ENCODE results near the gene VSIG10L2. TPM values are rescaled to one million over a fixed set of nuclear protein-coding genes. Genes with fewer than 3 reads are reported as not detected.

VSIG10L2 gene
- total RNA-seq, 2 donors from 2014 or later = not detected

- H3K36me3 ChIP-seq = no peaks in the 10 kb centered on the region
- peak overlapping the region; percentile 16 to 56 for H3K27ac ChIP-seq
- TF ChIP-seq CTCF (IDR thresholded peaks at IDR 0.05) = no peak
- peak; percentile 86 for DNase-seq (ENCODE audit: low spot score)
- no peaks in the 10 kb centered on the region for H3K9me3 ChIP-seq
- H3K27me3 ChIP-seq = no peaks in the 10 kb centered on the region
- peaks cover 0 to 17% of the 10 kb centered on the region in 2 donors for H3K4me1 ChIP-seq
- H3K4me3 ChIP-seq = no peak overlapping the region
Measured at GRCh38 chr11:125950696-125951651, 5.1 kb downstream of the VSIG10L2 start.

- H3K36me3 ChIP-seq = no peaks in the 10 kb centered on the region
- no peaks in the 10 kb centered on the region for H3K27me3 ChIP-seq
- DNase-seq (ENCODE audit: low spot score) = no peak
- no peak overlapping the region for H3K4me3 ChIP-seq
- peaks cover 0 to 17% of the 10 kb centered on the region in 2 donors for H3K4me1 ChIP-seq
- no peaks in the 10 kb centered on the region for H3K9me3 ChIP-seq
- H3K27ac ChIP-seq = peak overlapping the region; percentile 29 to 49
- TF ChIP-seq CTCF (IDR thresholded peaks at IDR 0.05) = no peak
Measured at GRCh38 chr11:125951731-125952130, 5.9 kb downstream of the VSIG10L2 start.

DNA sequence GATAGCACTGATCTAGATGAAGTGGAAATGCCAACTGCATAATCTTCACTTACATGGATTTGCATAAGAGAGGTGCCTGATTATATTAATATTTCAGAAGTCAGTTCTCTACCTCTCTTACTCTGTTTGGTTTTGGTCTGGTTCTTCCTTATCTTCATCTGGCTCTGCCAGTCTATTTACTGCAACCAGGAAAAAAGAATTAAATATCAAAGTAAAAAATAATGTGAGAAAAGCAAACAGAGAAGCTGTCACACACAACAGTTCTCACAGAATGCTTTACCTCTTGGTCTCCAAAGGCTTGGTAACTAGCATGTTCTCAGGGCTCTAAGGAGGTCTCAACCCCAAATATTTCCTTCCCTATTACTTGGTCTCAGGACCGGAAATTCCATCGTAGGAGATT is 6.7 kb downstream of the VSIG10L2 start:
- Histone ChIP-seq H3K4me3 (no peak overlapping the region), H3K4me1 (peaks cover 0 to 17% of the 10 kb centered on the region in 2 donors), H3K27ac (peak overlapping the region in 1 of 2 donors; percentile 29), H3K9me3 (no peaks in the 10 kb centered on the region), H3K36me3 (no peaks in the 10 kb centered on the region), H3K27me3 (no peaks in the 10 kb centered on the region)
- no peak for DNase-seq (ENCODE audit: low spot score)
- no peak for TF ChIP-seq CTCF (IDR thresholded peaks at IDR 0.05)

DNA sequence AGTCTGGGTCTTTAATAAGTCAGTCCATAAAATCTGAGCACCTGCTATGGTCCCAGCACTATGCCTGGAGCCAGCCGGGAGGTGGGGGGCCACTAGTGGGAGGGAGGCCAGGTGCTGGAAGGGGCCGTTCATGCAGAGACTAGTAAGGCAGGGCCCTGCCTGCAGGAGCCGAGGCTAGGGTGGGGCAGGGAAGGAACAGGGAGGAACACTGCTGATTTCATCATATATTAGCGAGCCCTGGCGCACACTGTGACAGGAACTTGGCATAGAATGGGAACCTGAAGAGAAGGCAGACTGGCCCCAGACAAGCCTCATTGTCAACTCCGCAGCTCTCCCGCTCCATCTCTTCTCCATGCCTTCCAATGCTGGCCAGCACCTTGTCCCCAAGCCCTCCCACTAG is 7.1 kb downstream of the VSIG10L2 start:
- H3K4me3 ChIP-seq = no peak overlapping the region
- H3K27ac ChIP-seq = peak overlapping the region in 1 of 2 donors; percentile 36
- no peaks in the 10 kb centered on the region for H3K36me3 ChIP-seq
- peak; percentile 76 for DNase-seq (ENCODE audit: low spot score)
- H3K27me3 ChIP-seq = no peaks in the 10 kb centered on the region
- no peak for TF ChIP-seq CTCF (IDR thresholded peaks at IDR 0.05)
- no peaks in the 10 kb centered on the region for H3K9me3 ChIP-seq
- H3K4me1 ChIP-seq = peaks cover 0 to 17% of the 10 kb centered on the region in 2 donors

DNA sequence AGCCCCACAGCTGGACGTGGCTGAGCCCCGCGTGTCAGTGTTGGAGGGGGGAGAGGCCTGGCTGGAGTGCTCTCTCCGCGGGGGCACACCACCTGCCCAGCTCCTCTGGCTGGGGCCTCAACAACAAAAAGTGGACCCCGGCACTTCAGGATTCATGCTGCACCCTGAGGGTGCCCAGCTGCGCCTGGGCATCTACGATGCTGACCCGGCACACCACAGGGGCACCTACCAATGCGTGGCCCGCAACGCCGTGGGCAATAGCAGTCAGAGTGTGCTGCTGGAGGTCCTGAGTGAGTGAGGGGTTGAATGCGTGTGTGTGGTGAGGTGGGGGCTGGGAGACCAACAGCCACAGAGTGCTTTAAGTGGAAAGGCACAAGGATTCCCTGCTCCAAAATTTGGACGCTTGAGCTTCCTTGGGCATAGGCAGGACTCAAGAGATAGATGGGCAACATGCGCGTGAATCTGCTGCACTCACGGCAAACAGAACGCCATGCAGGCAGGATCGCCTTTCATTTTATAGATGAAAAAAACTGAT is 7.6 kb downstream of the VSIG10L2 start:
- Histone ChIP-seq H3K27me3 (no peaks in the 10 kb centered on the region), H3K4me3 (no peak overlapping the region), H3K36me3 (no peaks in the 10 kb centered on the region), H3K4me1 (peaks cover 0 to 17% of the 10 kb centered on the region in 2 donors), H3K27ac (peak overlapping the region in 1 of 2 donors; percentile 36), H3K9me3 (no peaks in the 10 kb centered on the region)
- TF ChIP-seq CTCF (IDR thresholded peaks at IDR 0.05) = no peak
- DNase-seq (ENCODE audit: low spot score) = no peak

All from right atrium auricular region (tissue), 2 donors.